ENCODE results near the gene PI4K2B. TPM values are rescaled to one million over a fixed set of nuclear protein-coding genes. Genes with fewer than 3 reads are reported as not detected.
A peak's percentile ranks its signal among the peaks of the same experiment; 100 is the strongest.
"Not testable (repeated sequence)": the region's sequence is repeated elsewhere in the genome, so short reads cannot be mapped to it uniquely, and the experiment has no call there.

Gene PI4K2B
- polyA plus RNA-seq, 4 donors: 14.6 to 20.7 (median 18.3) TPM

GRCh38 chr4:25302626-25303025 is 68.8 kb downstream of the PI4K2B start:
- no peak for DNase-seq (ENCODE audit: low read depth in 4 of 4, low spot score in 3 of 4)

GRCh38 chr4:25303578-25303977 is 69.7 kb downstream of the PI4K2B start:
- no peak for DNase-seq (ENCODE audit: low read depth in 4 of 4, low spot score in 3 of 4)

- DNase-seq (ENCODE audit: low read depth in 4 of 4, low spot score in 3 of 4): no peak
Measured at GRCh38 chr4:25306518-25307057, 72.8 kb downstream of the PI4K2B start.

GRCh38 chr4:25307596-25307995 is 73.8 kb downstream of the PI4K2B start:
- DNase-seq (ENCODE audit: low read depth in 4 of 4, low spot score in 3 of 4): no peak

GRCh38 chr4:25308306-25308705 is 74.5 kb downstream of the PI4K2B start:
- no peak for DNase-seq (ENCODE audit: low read depth in 4 of 4, low spot score in 3 of 4)

GRCh38 chr4:25308761-25309160 is 74.9 kb downstream of the PI4K2B start:
- no peak for DNase-seq (ENCODE audit: low read depth in 4 of 4, low spot score in 3 of 4)

- DNase-seq (ENCODE audit: low read depth in 4 of 4, low spot score in 3 of 4): no peak
Measured at GRCh38 chr4:25310066-25310802, 76.4 kb downstream of the PI4K2B start.

DNA sequence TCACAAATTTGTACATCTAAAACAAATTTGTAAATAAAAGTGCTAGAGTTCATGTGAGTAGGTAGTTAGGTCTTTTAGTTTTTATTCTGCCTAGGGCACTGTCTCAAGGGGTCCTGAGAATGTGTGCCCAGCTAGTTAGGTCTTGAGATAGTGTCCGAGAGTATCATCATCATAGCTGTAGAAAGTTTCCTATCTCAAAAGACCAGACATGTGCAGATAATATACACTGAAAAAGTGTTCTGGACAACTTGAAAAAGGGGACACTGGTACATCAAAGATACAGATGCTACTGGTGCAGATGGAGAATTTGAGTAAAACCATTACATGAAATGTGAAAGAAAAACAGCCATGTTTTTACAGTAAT is 77.0 kb downstream of the PI4K2B start:
- no peak for DNase-seq (ENCODE audit: low read depth in 4 of 4, low spot score in 3 of 4)

- peak; percentile 87 to 90 (median 88) for DNase-seq (ENCODE audit: low read depth in 4 of 4, low spot score in 3 of 4)
Measured at GRCh38 chr4:25312496-25313200, 78.8 kb downstream of the PI4K2B start, which contains the start of gene ZCCHC4. ZCCHC4 (plus strand) TSS chr4:25312774; CDS start chr4:25312810, 36 bp downstream.

- no peak for DNase-seq (ENCODE audit: low read depth in 4 of 4, low spot score in 3 of 4)
Measured at GRCh38 chr4:25313201-25313895, 79.5 kb downstream of the PI4K2B start.

DNA sequence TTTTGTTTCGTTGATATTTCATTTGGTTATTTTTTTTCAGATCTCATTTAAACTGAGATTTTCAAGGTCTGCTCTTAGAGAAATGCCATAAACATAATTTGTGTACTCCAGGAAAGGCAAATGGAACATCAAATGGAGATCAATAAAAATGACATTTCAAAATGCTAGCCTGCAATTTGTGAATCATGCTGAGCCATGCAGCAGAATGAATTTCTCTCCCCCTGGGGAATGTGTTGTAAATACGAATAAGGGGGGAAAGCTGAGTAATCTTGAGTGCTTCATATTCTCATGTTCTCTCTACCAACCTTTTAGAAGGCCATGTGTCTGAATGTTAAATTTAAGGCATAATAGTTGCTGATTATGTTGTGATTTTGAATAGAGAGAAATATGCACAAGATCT is 86.5 kb downstream of the PI4K2B start:
- DNase-seq (ENCODE audit: low read depth in 4 of 4, low spot score in 3 of 4): no peak

- DNase-seq (ENCODE audit: low read depth in 4 of 4, low spot score in 3 of 4): no peak
Measured at GRCh38 chr4:25320773-25321172, 86.9 kb downstream of the PI4K2B start.

DNA sequence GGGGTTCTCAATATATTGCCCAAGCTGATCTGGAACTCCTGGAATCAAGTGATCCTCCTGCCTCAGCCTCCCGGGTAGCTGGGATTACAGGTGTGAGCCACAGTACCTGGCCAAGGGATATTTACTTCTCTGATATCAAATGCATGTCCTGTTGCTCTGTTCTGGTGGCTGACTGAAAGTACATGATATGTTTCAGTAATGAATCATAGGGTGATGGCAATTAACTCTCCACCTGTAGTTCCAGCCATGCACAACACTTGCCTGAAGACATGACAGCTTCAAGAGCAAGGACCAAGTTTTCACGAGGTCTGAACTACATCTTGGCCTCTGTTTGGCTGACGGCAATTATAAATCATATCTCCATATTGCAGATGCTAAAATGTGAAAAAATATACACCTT is 87.9 kb downstream of the PI4K2B start:
- no peak for DNase-seq (ENCODE audit: low read depth in 4 of 4, low spot score in 3 of 4)

DNA sequence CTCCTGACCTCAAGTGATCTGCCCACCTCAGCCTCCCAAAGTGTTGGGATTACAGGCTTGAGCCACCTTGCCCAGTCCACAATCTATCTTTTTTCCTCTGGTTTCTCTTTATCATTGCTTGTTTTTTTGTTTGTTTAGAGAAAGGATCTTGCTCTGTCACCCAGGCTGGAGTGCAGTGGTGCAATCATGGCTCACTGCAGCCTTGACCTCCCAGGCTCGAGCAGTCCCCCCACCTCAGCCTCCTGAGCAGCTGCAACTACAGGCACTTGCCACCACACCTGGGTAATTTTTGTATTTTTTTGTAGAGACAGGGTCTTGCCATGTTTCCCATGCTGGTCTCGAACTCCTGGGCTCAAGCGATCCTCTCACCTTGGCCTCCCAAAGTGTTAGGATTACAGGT is 94.6 kb downstream of the PI4K2B start:
- DNase-seq (ENCODE audit: low read depth in 4 of 4, low spot score in 3 of 4): not testable (repeated sequence)

Other genes starting within 250 kb of the PI4K2B start
- gene LGI2, start 203.1 kb upstream of the PI4K2B start, polyA plus RNA-seq (ENCODE audit: insufficient read length in 4 of 4): 10 to 100 TPM; 28.7 to 34.0 (median 30.7) TPM
- 10 to 100 TPM; 15.3 to 22.3 (median 18.0) TPM for gene SEPSECS, start 73.6 kb upstream of the PI4K2B start, polyA plus RNA-seq (ENCODE audit: insufficient read length in 4 of 4)
- gene ZCCHC4, start 78.7 kb downstream of the PI4K2B start, polyA plus RNA-seq (ENCODE audit: insufficient read length in 4 of 4): 10 to 100 TPM; 10.7 to 14.5 (median 12.8) TPM
- 10 to 100 TPM; 31.7 to 52.9 (median 41.3) TPM for gene ANAPC4, start 143.2 kb downstream of the PI4K2B start, polyA plus RNA-seq (ENCODE audit: insufficient read length in 4 of 4)

Measured in right renal pelvis (tissue), 4 donors.